HPDE6-E6E7 (cell line): Measurements from ENCODE around the gene ZNF710.
"Not testable (repeated sequence)": the region's sequence is repeated elsewhere in the genome, so short reads cannot be mapped to it uniquely, and the experiment has no call there.

Experiments
- DNase-seq: peaks from one replicate; pipeline ENCODE4 v3.0.0; 2011; ENCODE audit warnings: missing footprints; ENCODE audit errors: extremely low spot score

Gene ZNF710

DNA sequence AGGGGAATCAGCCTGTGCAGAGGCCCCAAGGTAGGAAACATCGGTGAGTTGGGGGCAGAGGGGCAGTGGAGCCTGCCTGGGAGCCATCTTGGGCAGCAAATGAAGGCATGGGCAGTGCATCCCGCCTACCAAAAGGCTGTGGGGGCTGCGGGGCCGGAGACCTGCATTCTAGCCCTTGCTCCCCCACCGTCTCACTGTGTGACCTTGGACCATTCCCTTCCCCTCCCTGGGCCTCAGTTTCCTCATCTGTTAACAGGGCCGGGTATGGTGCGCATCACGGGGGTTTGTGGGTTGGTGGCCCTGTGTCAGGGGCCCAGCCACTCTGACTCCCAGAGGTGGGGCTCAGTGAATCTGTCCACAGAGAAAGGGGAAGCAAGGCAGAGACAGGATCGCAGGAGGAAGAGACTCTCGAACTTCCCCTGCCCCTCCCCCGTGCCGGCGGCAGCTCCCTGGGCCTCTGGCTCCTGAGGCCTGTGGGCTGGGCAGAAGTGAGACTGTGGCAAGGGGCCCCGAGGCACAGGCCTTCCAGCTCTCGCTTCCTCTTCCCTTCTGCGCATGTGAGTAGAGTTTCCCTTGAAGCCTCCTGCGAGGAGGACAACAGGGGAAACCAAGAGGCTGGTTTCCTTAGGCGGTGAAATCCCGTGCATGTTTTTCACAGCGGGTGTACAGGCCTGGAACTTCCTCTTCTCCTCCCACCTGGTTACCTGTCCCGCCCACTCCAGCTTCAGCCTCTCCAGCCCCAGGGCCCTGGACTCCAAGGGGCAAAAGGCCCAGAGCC is 58.3 kb downstream of the ZNF710 start:
- DNase-seq = no peak

DNA sequence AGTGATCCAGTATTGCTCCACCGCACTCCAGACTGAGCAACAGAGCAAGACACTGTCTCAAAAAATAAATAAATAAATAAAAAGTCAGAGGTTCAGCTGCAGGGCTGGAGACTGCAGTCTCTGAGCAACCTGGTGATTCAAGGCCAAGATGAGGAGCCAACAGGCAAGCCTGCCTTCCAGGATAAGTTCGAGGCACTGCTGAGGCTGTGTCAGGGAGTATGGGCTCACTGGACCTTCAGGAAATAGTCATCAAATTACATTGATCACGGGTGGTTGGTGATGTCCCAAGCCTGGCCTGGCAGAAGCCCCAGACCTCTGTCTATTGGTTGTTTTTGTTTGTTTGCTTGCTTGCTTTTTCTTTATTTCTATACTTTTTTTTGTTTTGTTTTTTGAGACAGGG is 59.7 kb downstream of the ZNF710 start:
- no peak for DNase-seq

DNA sequence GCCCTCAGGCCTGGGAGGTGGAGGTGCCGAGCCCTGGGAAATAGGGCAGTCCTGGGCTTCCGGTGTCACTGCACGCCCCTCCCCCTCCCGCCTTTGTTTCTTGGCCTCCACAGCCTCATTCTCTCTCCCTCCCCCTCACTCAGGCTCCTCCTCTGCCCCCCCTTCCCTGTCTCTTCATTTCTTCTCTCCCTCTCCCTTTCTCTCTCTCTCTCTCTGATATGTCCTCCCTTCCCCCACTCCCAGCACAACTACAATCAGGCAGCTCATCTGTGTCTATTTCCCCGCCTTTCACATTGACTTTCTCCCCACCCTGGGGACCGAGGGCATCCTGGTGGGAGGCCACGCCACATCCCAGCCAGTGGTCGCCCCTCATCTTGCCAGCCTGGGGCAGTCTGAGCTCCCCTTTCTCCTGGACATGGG is 60.9 kb downstream of the ZNF710 start:
- no peak for DNase-seq

DNA sequence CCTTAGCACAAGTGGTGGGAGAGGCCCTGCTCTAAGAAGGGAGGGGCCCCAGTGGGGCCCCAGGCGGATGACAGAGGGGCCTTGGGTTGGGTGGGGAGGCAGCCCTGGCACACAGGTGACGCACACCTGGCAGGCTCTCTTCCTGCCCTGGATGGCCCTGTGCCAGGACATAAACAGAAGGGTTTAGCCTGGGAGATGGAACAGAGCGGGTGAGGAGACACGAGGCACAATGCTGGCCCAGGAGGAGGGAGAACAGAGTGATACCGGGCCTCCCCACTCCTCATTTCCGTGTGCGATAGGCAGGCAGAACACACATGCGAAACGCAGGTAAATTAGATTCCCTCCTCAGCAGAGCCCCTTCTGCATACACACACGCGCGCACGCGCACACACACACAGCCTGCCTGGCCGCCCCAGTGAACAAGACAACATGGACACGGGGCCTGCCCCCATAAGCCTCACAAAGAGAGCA is 61.4 kb downstream of the ZNF710 start:
- DNase-seq = peak; percentile 53

GRCh38 chr15:90062973-90063769 is 62.0 kb downstream of the ZNF710 start:
- no peak for DNase-seq

- DNase-seq = no peak
These were observed 62.7 kb downstream of the ZNF710 start for GRCh38 chr15:90063770-90064247.

- DNase-seq = no peak
These were observed 64.0 kb downstream of the ZNF710 start for GRCh38 chr15:90064911-90065681.

DNA sequence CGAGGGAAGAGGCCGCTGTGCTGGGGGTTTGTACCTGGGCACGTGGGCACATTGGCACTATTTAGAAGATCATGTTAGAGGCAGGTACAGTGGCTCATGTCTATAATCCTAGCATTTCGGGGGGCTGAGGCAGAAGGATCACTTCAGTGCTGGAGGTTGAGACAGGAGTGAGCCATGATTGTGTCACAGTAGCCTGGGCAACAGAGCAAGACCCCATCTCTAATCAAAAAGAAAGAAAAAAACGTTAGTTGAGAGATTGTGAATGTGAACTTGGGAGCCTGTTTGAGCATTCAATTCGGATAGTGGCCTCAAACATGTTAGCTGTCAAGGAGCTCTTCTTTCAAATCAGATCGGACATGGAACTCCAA is 64.5 kb downstream of the ZNF710 start:
- DNase-seq = no peak

DNA sequence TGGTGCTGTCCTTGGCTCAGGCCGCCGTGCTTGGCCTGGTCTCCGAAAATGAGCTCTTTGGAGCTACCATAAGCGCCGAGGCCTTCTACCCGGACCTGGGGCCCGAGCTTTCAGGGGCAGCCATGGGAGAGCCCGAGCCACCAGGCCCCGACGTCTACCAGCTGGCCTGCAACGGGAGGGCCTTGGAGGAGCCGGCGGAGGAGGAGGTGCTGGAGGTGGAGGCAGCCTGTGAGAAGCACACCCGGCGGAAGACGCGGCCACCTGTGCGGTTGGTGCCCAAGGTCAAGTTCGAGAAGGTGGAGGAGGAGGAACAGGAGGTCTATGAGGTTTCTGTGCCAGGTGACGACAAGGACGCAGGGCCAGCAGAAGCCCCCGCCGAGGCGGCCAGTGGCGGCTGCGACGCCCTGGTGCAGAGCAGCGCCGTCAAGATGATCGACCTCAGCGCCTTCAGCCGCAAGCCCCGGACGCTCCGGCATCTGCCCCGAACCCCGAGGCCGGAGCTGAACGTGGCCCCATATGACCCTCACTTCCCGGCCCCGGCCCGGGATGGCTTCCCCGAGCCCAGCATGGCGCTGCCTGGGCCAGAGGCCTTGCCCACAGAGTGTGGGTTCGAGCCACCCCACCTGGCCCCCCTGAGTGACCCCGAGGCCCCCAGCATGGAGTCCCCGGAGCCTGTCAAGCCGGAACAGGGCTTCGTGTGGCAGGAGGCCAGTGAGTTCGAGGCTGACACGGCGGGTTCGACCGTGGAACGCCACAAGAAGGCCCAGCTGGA is 66.2 kb downstream of the ZNF710 start:
- DNase-seq = no peak

- DNase-seq = no peak
These were observed 67.0 kb downstream of the ZNF710 start for GRCh38 chr15:90067953-90068606.

DNA sequence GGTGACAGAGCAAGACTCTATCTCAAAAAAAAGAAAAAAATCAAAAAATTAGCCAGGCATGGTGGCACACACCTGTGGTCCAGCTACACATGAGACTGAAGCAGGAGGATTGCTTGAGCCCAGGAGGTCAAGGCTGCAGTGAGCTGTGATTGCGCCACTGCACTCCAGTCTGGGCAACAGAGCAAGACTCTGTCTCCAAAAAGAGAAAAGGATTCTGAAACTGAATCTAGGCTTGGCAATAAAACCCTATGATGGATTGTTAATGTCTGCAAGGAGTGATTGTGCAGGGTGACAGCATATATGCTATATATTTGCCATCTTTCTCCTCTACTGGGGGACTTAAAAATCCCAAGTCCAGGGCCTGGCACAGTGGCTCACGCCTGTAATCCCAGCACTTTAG is 69.5 kb downstream of the ZNF710 start:
- not testable (repeated sequence) for DNase-seq

GRCh38 chr15:90071220-90071807 is 70.2 kb downstream of the ZNF710 start:
- no peak for DNase-seq

- DNase-seq = no peak
These were observed 72.0 kb downstream of the ZNF710 start for GRCh38 chr15:90072978-90073640.

- DNase-seq = no peak
These were observed 72.9 kb downstream of the ZNF710 start for GRCh38 chr15:90074023-90074422.

DNA sequence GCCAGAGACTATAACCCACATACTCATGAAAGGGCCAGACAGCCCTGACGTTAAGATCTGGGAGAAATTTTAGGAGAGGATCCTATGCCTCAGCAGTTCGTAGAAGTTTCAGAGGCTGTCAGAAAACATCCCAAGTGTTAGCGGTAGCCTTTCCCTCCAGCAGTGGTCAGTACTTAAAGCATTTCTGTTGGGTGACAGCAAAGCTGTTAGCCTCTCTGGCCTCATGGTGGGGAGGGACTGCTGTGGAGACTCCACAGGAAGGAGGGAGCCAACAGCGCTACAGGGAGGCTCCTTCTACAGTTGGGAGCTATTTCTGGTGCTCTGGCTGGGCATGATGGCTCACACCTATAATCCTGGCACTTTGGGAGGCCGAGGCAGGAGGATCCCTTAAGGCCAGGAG is 73.8 kb downstream of the ZNF710 start:
- no peak for DNase-seq

- peak; percentile 86 for DNase-seq
These were observed 74.5 kb downstream of the ZNF710 start for GRCh38 chr15:90075420-90076289.

DNA sequence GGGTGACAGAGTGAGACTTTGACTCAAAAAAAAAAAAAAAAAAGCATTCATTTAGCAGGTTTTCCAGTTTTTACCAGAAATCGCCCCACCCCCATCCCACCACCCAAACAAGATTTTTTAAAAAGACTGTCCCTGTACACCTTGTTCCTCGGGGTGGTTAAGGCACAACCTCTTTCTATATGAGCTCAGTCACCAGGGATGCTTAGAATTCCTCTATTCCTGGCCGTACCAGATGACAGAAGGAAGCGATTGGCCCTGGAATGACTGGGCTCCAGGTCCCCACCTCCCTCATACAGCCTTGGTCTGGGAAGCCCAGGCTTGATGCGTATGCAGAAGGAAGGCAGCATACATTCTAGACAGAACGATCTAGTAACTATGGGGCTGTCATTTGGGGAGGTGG is 75.6 kb downstream of the ZNF710 start:
- no peak for DNase-seq

GRCh38 chr15:90078965-90079364 is 77.8 kb downstream of the ZNF710 start:
- DNase-seq = no peak
